K562 (cell line): ENCODE data around the gene OGFR. TPM values are rescaled to one million over a fixed set of nuclear protein-coding genes. Genes with fewer than 3 reads are reported as not detected.

ENCODE experiments used
- EHMT2 ChIP-seq: fragments of 450-650 bp; IDR thresholded peaks from 2 replicates; pipeline ENCODE4 v1.6.1; 2018; ENCODE audit warnings: antibody characterized with exemption
- EWSR1 ChIP-seq: fragments of 450-650 bp; IDR thresholded peaks from 2 replicates; pipeline ENCODE4 v1.6.1; 2018; ENCODE audit warnings: borderline replicate concordance, mild to moderate bottlenecking, low read depth, moderate library complexity; ENCODE audit not compliant: partially characterized antibody
- LCOR ChIP-seq: sonication (generic); formaldehyde crosslinking; IDR thresholded peaks from 2 replicates; pipeline ENCODE4 v1.8.0; 2022; ENCODE audit warnings: mild to moderate bottlenecking, missing genetic modification reagents
- MED1 ChIP-seq: sonication (generic); formaldehyde crosslinking; IDR thresholded peaks from 2 replicates; pipeline ENCODE4 v1.8.1; 2023; ENCODE audit warnings: missing genetic modification reagents, borderline replicate concordance
- MEIS2 ChIP-seq: fragments of 450-650 bp; IDR thresholded peaks from 2 replicates; pipeline ENCODE4 v1.6.1; 2014; ENCODE audit warnings: mild to moderate bottlenecking; ENCODE audit not compliant: partially characterized antibody
- PHF8 ChIP-seq: fragments of 200-600 bp; sonication (generic); IDR thresholded peaks from 2 replicates; pipeline ENCODE4 v1.6.1; 2012; ENCODE audit warnings: mixed run types, mild to moderate bottlenecking, inconsistent platforms, low read length, moderate library complexity, borderline replicate concordance
- POLR3A ChIP-seq: IDR thresholded peaks from 2 replicates; pipeline ENCODE4 v1.6.1; 2011; ENCODE audit warnings: borderline replicate concordance, mild to moderate bottlenecking, moderate library complexity; ENCODE audit not compliant: insufficient read length, insufficient read depth; ENCODE audit errors: extremely low read depth
- RERE ChIP-seq: sonication (generic); formaldehyde crosslinking; IDR thresholded peaks from 2 replicates; pipeline ENCODE4 v1.8.0; 2023; ENCODE audit warnings: missing genetic modification reagents, mild to moderate bottlenecking, borderline replicate concordance
- RREB1 ChIP-seq: fragments of 250-450 bp; sonication (Bioruptor Pico); IDR thresholded peaks from 2 replicates; pipeline ENCODE4 v1.4.0; 2020
- SAP30 ChIP-seq: fragments of 200-600 bp; sonication (generic); IDR thresholded peaks from 2 replicates; pipeline ENCODE4 v1.6.1; 2012; ENCODE audit warnings: borderline replicate concordance, low read depth, mild to moderate bottlenecking, moderate library complexity, low read length, control low read depth, inconsistent platforms; ENCODE audit not compliant: insufficient read depth, poor library complexity, severe bottlenecking
- ZBTB43 ChIP-seq: sonication (generic); formaldehyde crosslinking; IDR thresholded peaks from 2 replicates; pipeline ENCODE4 v1.8.0; 2023; ENCODE audit warnings: mild to moderate bottlenecking, missing genetic modification reagents
- ZNF395 ChIP-seq: fragments of 200-800 bp; sonication (Bioruptor generic); IDR thresholded peaks from 2 replicates; pipeline ENCODE4 v1.6.1; 2017; ENCODE audit warnings: missing genetic modification characterization, missing compliant biosample characterization
- ZNF695 ChIP-seq: fragments of 450-650 bp; formaldehyde crosslinking; IDR thresholded peaks from 2 replicates; pipeline ENCODE4 v1.4.0; 2020; ENCODE audit warnings: mild to moderate bottlenecking, moderate library complexity
- polyA plus RNA-seq, 8 experiments: library from polyadenylated mRNA; depleted of rRNA in 4 of 8; stranded (reverse) in 5 of 8; unstranded in 3 of 8; fragments of >200 nt; fragmentation: Nextera tagmentation in 2 of 8; fragmentation: Illumina TruSeq in 1 of 8; extraction: Ambion mirVana in 2 of 8; extraction: Trizol in 1 of 8; gene quantifications; 2 replicates each; pipeline versions ENCODE4 v1.2.1 to v1.2.3, GENCODE V29; 2011 to 2014; ENCODE audit warnings: inconsistent platforms in 1 of 8, missing spikeins in 1 of 8
- total RNA-seq, 7 experiments: library from RNA; depleted of rRNA in 6 of 7; stranded (reverse); fragments of >200 nt in 6 of 7; fragmentation: Illumina TruSeq in 2 of 7; extraction: Trizol in 2 of 7; gene quantifications; 2 replicates each; pipeline versions ENCODE4 v1.2.1 to v1.2.3, GENCODE V29; 2011 to 2021; ENCODE audit warnings: low replicate concordance in 1 of 7

OGFR gene
- total and polyA plus RNA-seq, 9 of the 15 experiments (the other 6 are each of a cell fraction or from before 2014, with no cell fraction given), result 0.39 to 56.3 (median 17.5) TPM

- TF ChIP-seq RREB1 (CRISPR knock-in tag) (no peak), ZNF395 (no peak), EWSR1 (no peak), RERE (CRISPR knock-in tag) (no peak), ZBTB43 (peak; percentile 95), LCOR (no peak), ZNF695 (CRISPR knock-in tag) (no peak), PHF8 (no peak), MED1 (CRISPR knock-in tag) (no peak), SAP30 (no peak), MEIS2 (peak; percentile 99), POLR3A (no peak), EHMT2 (no peak)
These were observed 29.9 kb upstream of the OGFR start (continued) for GRCh38 chr20:62774762-62775161.
